ENCODE data around the gene SUSD3. TPM values are rescaled to one million over a fixed set of nuclear protein-coding genes. Genes with fewer than 3 reads are reported as not detected.

Gene SUSD3
- total and polyA plus RNA-seq, 4 donors = 4.1 to 19.2 (median 11.8) TPM

DNA sequence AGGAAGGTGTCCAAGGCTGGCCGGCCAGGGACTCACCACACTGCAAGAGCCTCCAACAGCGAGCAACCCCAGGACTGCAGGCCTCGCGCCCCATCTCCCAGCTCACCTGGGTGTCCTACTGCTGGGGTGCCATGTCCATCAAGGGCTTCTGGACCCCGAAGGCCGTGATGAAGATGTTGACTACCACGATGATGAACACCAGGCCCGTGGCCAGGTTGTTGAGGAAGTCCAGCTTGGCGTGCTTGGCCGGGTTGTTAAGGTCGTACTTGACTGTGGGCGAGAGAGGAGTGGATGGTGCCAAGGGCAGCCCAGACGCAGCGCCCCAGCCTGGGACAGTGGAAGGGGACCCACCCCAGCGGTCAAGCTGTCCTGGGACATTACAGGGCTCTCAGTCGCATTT is 66.3 kb downstream of the SUSD3 start:
- peaks cover 8 to 31% (median 17%) of the 10 kb centered on the region in 4 donors for H3K4me1 ChIP-seq (ENCODE audit: control insufficient read depth in 4 of 4, insufficient read depth in 4 of 4, low read length in 3 of 4)
- TF ChIP-seq, protein P1, sequence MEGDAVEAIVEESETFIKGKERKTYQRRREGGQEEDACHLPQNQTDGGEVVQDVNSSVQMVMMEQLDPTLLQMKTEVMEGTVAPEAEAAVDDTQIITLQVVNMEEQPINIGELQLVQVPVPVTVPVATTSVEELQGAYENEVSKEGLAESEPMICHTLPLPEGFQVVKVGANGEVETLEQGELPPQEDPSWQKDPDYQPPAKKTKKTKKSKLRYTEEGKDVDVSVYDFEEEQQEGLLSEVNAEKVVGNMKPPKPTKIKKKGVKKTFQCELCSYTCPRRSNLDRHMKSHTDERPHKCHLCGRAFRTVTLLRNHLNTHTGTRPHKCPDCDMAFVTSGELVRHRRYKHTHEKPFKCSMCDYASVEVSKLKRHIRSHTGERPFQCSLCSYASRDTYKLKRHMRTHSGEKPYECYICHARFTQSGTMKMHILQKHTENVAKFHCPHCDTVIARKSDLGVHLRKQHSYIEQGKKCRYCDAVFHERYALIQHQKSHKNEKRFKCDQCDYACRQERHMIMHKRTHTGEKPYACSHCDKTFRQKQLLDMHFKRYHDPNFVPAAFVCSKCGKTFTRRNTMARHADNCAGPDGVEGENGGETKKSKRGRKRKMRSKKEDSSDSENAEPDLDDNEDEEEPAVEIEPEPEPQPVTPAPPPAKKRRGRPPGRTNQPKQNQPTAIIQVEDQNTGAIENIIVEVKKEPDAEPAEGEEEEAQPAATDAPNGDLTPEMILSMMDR (IDR thresholded peaks at IDR 0.05; ENCODE audit: low read depth, low read length, missing input control) = no peak
- TF ChIP-seq HNF4G (IDR thresholded peaks at IDR 0.05) (no peak), FOXA2 (IDR thresholded peaks at IDR 0.05) (no peak), GABPA (IDR thresholded peaks at IDR 0.05 in 1 of 2, conservative IDR thresholded peaks at IDR 0.05 in 1 of 2) (no peak), ATF3 (IDR thresholded peaks at IDR 0.05) (no peak), REST (IDR thresholded peaks at IDR 0.05) (no peak), RXRA (IDR thresholded peaks at IDR 0.05) (no peak), RAD21 (IDR thresholded peaks at IDR 0.05) (no peak)
- no peak overlapping the region for H3K9ac ChIP-seq (ENCODE audit: low read depth in 1 of 2, low read length in 2 of 2)
- H3K27ac ChIP-seq (ENCODE audit: low read depth in 1 of 2, low read length in 2 of 2) = no peak overlapping the region
- peaks cover 4 to 22% (median 13%) of the 10 kb centered on the region in 4 donors for H3K36me3 ChIP-seq (ENCODE audit: control insufficient read depth in 4 of 4, insufficient read depth in 3 of 4, low read depth in 1 of 4, low read length in 3 of 4)
- no peaks in the 10 kb centered on the region for H3K27me3 ChIP-seq (ENCODE audit: control insufficient read depth in 4 of 4, insufficient read depth in 4 of 4, low read length in 3 of 4)
- WGBS = 94% methylated on average over 16 of the region's 16 CpGs
- peak; percentile 10 for DNase-seq (ENCODE audit: low spot score)
- no peaks in the 10 kb centered on the region for H3K9me3 ChIP-seq (ENCODE audit: control insufficient read depth in 4 of 4, low read length in 3 of 4)
- no peak overlapping the region for H3K4me3 ChIP-seq (ENCODE audit: low read depth in 1 of 3, low read length in 3 of 3)

DNA sequence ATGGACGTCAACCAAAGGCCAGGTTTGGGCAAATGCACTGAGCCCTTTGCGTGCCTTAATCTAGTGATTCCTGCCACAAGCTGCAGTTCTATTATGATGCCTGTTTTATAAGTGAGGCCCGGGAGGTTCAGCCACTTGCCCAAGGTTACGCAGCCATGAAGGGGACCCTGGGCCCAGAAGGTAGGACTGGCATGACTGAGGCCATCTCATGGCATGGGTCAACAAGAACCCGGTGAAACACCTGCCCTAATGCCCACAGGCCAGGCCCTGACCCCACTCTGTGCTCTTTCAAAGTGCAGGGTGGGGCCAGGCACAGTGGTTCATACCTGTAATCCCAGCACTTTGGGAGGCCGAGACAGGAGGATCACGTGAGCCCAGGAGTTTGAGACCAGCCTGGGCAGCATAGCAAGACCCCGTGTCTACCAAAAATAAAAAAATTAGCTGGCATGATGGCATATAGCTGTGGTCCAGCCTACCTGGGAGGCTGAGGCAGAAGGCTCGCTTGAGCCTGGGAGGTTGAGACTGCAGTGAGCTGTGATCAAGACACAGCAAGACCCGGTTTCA is 66.9 kb downstream of the SUSD3 start:
- H3K36me3 ChIP-seq (ENCODE audit: control insufficient read depth in 4 of 4, insufficient read depth in 3 of 4, low read depth in 1 of 4, low read length in 3 of 4) = peaks cover 4 to 22% (median 13%) of the 10 kb centered on the region in 4 donors
- H3K9me3 ChIP-seq (ENCODE audit: control insufficient read depth in 4 of 4, low read length in 3 of 4) = no peaks in the 10 kb centered on the region
- H3K4me1 ChIP-seq (ENCODE audit: control insufficient read depth in 4 of 4, insufficient read depth in 4 of 4, low read length in 3 of 4) = peaks cover 9 to 32% (median 15%) of the 10 kb centered on the region in 4 donors
- DNase-seq (ENCODE audit: low spot score) = no peak
- no peak overlapping the region for H3K9ac ChIP-seq (ENCODE audit: low read depth in 1 of 2, low read length in 2 of 2)
- H3K27me3 ChIP-seq (ENCODE audit: control insufficient read depth in 4 of 4, insufficient read depth in 4 of 4, low read length in 3 of 4) = no peaks in the 10 kb centered on the region
- H3K4me3 ChIP-seq (ENCODE audit: low read depth in 1 of 3, low read length in 3 of 3) = no peak overlapping the region
- 95% methylated on average over 10 of the region's 10 CpGs for WGBS
- H3K27ac ChIP-seq (ENCODE audit: low read depth in 1 of 2, low read length in 2 of 2) = no peak overlapping the region
- TF ChIP-seq GABPA (IDR thresholded peaks at IDR 0.05 in 1 of 2, conservative IDR thresholded peaks at IDR 0.05 in 1 of 2) = no peak
- TF ChIP-seq RXRA (IDR thresholded peaks at IDR 0.05) = no peak
- no peak for TF ChIP-seq ZBTB33 (IDR thresholded peaks at IDR 0.05)
- no peak for TF ChIP-seq NR2F2 (IDR thresholded peaks at IDR 0.05)
- TF ChIP-seq TAF1 (conservative IDR thresholded peaks at IDR 0.05) = no peak
- no peak for TF ChIP-seq SP1 (IDR thresholded peaks at IDR 0.05)
- TF ChIP-seq, protein P2, sequence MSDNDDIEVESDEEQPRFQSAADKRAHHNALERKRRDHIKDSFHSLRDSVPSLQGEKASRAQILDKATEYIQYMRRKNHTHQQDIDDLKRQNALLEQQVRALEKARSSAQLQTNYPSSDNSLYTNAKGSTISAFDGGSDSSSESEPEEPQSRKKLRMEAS (IDR thresholded peaks at IDR 0.05) = no peak
- TF ChIP-seq JUND (IDR thresholded peaks at IDR 0.05) = no peak
- TF ChIP-seq FOXA1 (IDR thresholded peaks at IDR 0.05) = no peak
- no peak for TF ChIP-seq ATF3 (IDR thresholded peaks at IDR 0.05)
- no peak for TF ChIP-seq REST (IDR thresholded peaks at IDR 0.05)
- TF ChIP-seq EGR1 (IDR thresholded peaks at IDR 0.05; ENCODE audit: low read depth in 2 of 2) = no peak
- no peak for TF ChIP-seq YY1 (IDR thresholded peaks at IDR 0.05)
